AML-193 (cell line): ENCODE results near the gene TOMM22.

Experiments
- DNase-seq, 2 experiments: peaks; one replicate each; lab custom pipeline; 2025; lab: John Stamatoyannopoulos, UW

TOMM22 gene

DNA sequence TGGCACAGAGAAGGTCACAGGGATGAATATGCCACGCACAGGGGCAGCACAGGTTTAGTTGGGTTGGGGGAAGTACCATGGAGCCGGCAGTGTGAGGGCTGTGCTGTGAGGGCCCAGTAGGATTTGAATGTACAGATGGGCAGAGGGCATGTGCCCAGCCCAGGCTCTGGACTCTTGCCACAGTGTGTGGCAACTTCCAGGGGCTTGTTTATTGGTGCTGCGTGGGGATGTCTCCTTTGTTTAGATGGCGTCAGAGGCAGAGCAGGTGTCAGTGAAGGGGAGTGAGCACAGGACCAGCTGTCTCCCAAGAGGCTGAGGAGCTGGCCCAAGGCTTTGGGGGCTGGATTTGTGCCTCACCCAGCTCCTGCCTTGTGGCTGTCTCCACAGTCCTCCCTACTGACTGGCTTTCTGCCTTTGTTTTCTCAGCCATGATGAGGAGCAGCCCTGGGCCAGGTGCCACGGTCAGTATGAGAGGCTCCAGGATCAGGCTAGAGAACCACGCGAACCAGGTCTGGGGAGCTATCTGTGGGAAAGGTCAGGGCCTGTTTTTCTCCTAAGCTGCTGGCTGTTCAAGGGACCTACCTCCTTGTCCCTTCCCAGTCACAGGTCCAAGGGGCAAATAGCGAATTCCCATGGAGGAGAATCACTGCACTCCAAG is 52.1 kb downstream of the TOMM22 start:
- no peak for DNase-seq

- DNase-seq = no peak
These were observed 52.8 kb downstream of the TOMM22 start for GRCh38 chr22:38734421-38735100.
